A549 (cell line): Measurements from ENCODE around the gene KLF2. TPM values are rescaled to one million over a fixed set of nuclear protein-coding genes. Genes with fewer than 3 reads are reported as not detected.

Experiments used
- ATAC-seq, 2 experiments: fragments of 200-7000 bp in 1 of 2; fragments of >200 bp in 1 of 2; cut with Nextera tagmentation in 1 of 2; cut with Tn5 transposase in 1 of 2; 3 replicates each; pipeline versions ENCODE4 v1.8.0 to v1.9.1; 2018 to 2020; ENCODE audit warnings: mild to moderate bottlenecking in 1 of 2, moderate library complexity in 1 of 2
- CTCF ChIA-PET: fragments of 300-600 bp; sonication (Branson Sonifier 250); formaldehyde crosslinking; extraction: SDS; loops from one replicate; lab custom pipeline; 2021; ENCODE audit warnings: antibody characterized with exemption, inconsistent platforms; lab: Yijun Ruan, JAX
- POLR2A ChIA-PET: fragments of 350-600 bp; formaldehyde crosslinking; extraction: SDS; loops from one replicate; lab custom pipeline; 2021; ENCODE audit warnings: antibody characterized with exemption, inconsistent platforms; lab: Yijun Ruan, JAX
- DNase-seq, 2 experiments: peaks; one replicate each; pipeline versions ENCODE4 v3.0.0 to v3.0.0-alpha.2; 2011 to 2016; ENCODE audit warnings: low read depth in 1 of 2, low spot score in 1 of 2
- FAIRE-seq: peaks from 2 replicates; lab custom pipeline; 2011; peaks lifted over from hg19 to GRCh38; lab: Jason Lieb, UNC
- H3K27ac ChIP-seq, 2 experiments: fragments of >200 bp; sonication (Bioruptor Twin); formaldehyde crosslinking; 3 replicates each; pipeline ENCODE4 v1.5.1; 2016 to 2017
- H3K4me1 ChIP-seq: fragments of >200 bp; sonication (Bioruptor Twin); formaldehyde crosslinking; 3 replicates; pipeline ENCODE4 v1.6.1; 2016
- H3K4me2 ChIP-seq: fragments of >200 bp; sonication (Bioruptor Twin); formaldehyde crosslinking; 3 replicates; pipeline ENCODE4 v1.6.1; 2016
- H3K4me3 ChIP-seq: fragments of >200 bp; sonication (Bioruptor Twin); formaldehyde crosslinking; 3 replicates; pipeline ENCODE4 v1.5.1; 2016
- H3K9me3 ChIP-seq: fragments of >200 bp; sonication (Bioruptor Twin); formaldehyde crosslinking; 3 replicates; pipeline ENCODE4 v1.6.1; 2016
- BHLHE40 ChIP-seq: IDR thresholded peaks from 2 replicates; pipeline ENCODE4 v1.6.1; 2012; ENCODE audit warnings: low read depth, low read length, inconsistent platforms
- CBX8 ChIP-seq: fragments of 200-600 bp; sonication (generic); IDR thresholded peaks from 2 replicates; pipeline ENCODE4 v1.6.1; 2016
- CHD4 ChIP-seq: fragments of 200-600 bp; sonication (generic); IDR thresholded peaks from 2 replicates; pipeline ENCODE4 v1.6.1; 2016; ENCODE audit warnings: antibody characterized with exemption, mild to moderate bottlenecking, borderline replicate concordance
- EHMT2 ChIP-seq: fragments of 200-600 bp; sonication (generic); IDR thresholded peaks from 2 replicates; pipeline ENCODE4 v1.6.1; 2016; ENCODE audit warnings: antibody characterized with exemption, low read depth, mild to moderate bottlenecking, moderate library complexity
- FOSB ChIP-seq: fragments of 250-450 bp; sonication (Bioruptor Pico); IDR thresholded peaks from 2 replicates; pipeline ENCODE4 v1.5.0; 2020; ENCODE audit warnings: mild to moderate bottlenecking, moderate library complexity
- FOSL2 ChIP-seq, 2 experiments: fragments of 450-650 bp in 1 of 2; fragments of >200 bp in 1 of 2; sonication (Bioruptor Twin) in 1 of 2; formaldehyde crosslinking; IDR thresholded peaks; 2 replicates each; pipeline versions ENCODE4 v1.5.0 to v1.6.1; 2016 to 2020; ENCODE audit warnings: mild to moderate bottlenecking in 1 of 2, moderate library complexity in 1 of 2
- FOXS1 ChIP-seq: fragments of 250-450 bp; sonication (Bioruptor Pico); IDR thresholded peaks from 2 replicates; pipeline ENCODE4 v1.5.0; 2020; ENCODE audit warnings: mild to moderate bottlenecking, moderate library complexity
- GATA3 ChIP-seq: IDR thresholded peaks from 2 replicates; pipeline ENCODE4 v1.6.1; 2012; ENCODE audit warnings: borderline replicate concordance
- HEYL ChIP-seq: fragments of 250-450 bp; sonication (Bioruptor Pico); IDR thresholded peaks from 2 replicates; pipeline ENCODE4 v1.8.0; 2021; ENCODE audit warnings: mild to moderate bottlenecking, moderate library complexity
- HOXB13 ChIP-seq: fragments of 250-450 bp; sonication (Bioruptor Pico); IDR thresholded peaks from 2 replicates; pipeline ENCODE4 v1.5.0; 2020; ENCODE audit warnings: low read depth, mild to moderate bottlenecking, moderate library complexity
- JUN ChIP-seq, 2 experiments: fragments of >200 bp; sonication (Bioruptor Twin); formaldehyde crosslinking; IDR thresholded peaks; 2 replicates in 1 of 2; 3 replicates in 1 of 2; pipeline ENCODE4 v1.6.1; 2016 to 2017
- MAZ ChIP-seq: fragments of 150-350 bp; IDR thresholded peaks from 2 replicates; pipeline ENCODE4 v1.6.1; 2014; ENCODE audit warnings: antibody characterized with exemption, low read depth, low read length, borderline replicate concordance
- POLR2AphosphoS2 ChIP-seq: conservative IDR thresholded peaks from 2 replicates; pipeline ENCODE4 v1.6.1; 2012; ENCODE audit warnings: low read length, improper control_type of control experiment, inconsistent platforms
- RARB ChIP-seq: fragments of 250-450 bp; sonication (Bioruptor Pico); IDR thresholded peaks from 2 replicates; pipeline ENCODE4 v1.8.0; 2021; ENCODE audit warnings: mild to moderate bottlenecking, moderate library complexity
- TP53 ChIP-seq: fragments of 250-450 bp; sonication (Bioruptor Pico); IDR thresholded peaks from 2 replicates; pipeline ENCODE4 v1.5.0; 2021; ENCODE audit warnings: mild to moderate bottlenecking, moderate library complexity
- WGBS: methylation state at CpG from one replicate; pipeline ENCODE4 v1.1.6; 2017; ENCODE audit errors: missing lambda C conversion rate; 5-methylcytosine and 5-hydroxymethylcytosine counted together
- polyA plus RNA-seq, 4 experiments: library from polyadenylated mRNA; depleted of rRNA in 3 of 4; stranded (reverse); fragments of >200 nt; fragmentation: RNase III in 1 of 4; extraction: RNeasy Plus Mini Kit Qiagen cat#74134 plus additional on column Dnase treatment in 1 of 4; gene quantifications; 2 replicates in 3 of 4; 3 replicates in 1 of 4; pipeline ENCODE4 v1.2.3, GENCODE V29; 2011 to 2017
- TF ChIP-seq, protein P1 (sequence below): IDR thresholded peaks from 2 replicates; pipeline ENCODE4 v1.6.1; 2012; ENCODE audit warnings: low read depth, borderline replicate concordance
- TF ChIP-seq, protein P2 (sequence below): fragments of 250-450 bp; sonication (Bioruptor Pico); IDR thresholded peaks from 2 replicates; pipeline ENCODE4 v1.5.0; 2020; ENCODE audit warnings: low read depth, mild to moderate bottlenecking, moderate library complexity
- TF ChIP-seq, protein P3 (sequence below): IDR thresholded peaks from 2 replicates; pipeline ENCODE4 v1.6.1; 2012
- TF ChIP-seq, protein P4 (sequence below): IDR thresholded peaks from 2 replicates; pipeline ENCODE4 v1.6.1; 2012
- TF ChIP-seq, protein P5 (sequence below): fragments of >200 bp; sonication (Bioruptor Twin); formaldehyde crosslinking; IDR thresholded peaks from 3 replicates; pipeline ENCODE4 v1.5.1; 2016
- TF ChIP-seq, protein P6 (sequence below): fragments of >200 bp; sonication (Bioruptor Twin); formaldehyde crosslinking; IDR thresholded peaks from 2 replicates; pipeline ENCODE4 v1.6.1; 2016
- TF ChIP-seq, protein P7 (sequence below): fragments of 150-350 bp; IDR thresholded peaks from 2 replicates; pipeline ENCODE4 v1.6.1; 2014; ENCODE audit warnings: low read depth, mild to moderate bottlenecking, low read length

KLF2 gene
- polyA plus RNA-seq, 2 of the 4 experiments (the other 2 are of a cell fraction): 3.4 to 6.9 TPM

DNA sequence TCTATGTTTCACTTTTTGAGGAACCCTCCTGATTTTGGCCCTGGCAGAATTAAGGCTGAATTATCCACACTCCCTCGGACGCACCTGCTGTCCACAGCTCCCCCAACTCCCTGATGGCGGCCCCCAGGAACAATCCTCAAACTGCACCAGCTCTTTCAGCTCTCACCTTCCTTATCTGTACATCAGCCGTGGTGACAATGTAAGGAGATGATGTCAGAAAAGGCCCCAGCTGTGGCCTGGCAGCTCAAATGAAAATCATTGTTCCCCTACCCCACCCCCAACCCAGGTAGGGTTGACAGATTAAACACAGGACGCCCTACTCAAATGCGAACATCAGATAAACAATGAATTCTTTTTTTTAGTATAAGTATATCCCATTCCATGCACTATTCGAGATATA is 35.0 kb upstream of the KLF2 start:
- WGBS: 80% methylated on average over 7 of the region's 7 CpGs
- Histone ChIP-seq H3K9me3 (no peaks in the 10 kb centered on the region), H3K4me1 (peaks cover 14% of the 10 kb centered on the region), H3K4me3 (no peak overlapping the region), H3K4me2 (no peak overlapping the region), H3K27ac (no peak overlapping the region)
- CTCF ChIA-PET: interaction anchor here (1.4 to 2.2 kb wide), 2 partner anchors 43 to 93 kb away, joined by 4 to 5 read pairs; no protein-coding TSS in a partner anchor
- no peak for TF ChIP-seq RARB
- POLR2A ChIA-PET: no interaction called here
- ATAC-seq (no peak), DNase-seq (no peak), FAIRE-seq (no peak)

DNA sequence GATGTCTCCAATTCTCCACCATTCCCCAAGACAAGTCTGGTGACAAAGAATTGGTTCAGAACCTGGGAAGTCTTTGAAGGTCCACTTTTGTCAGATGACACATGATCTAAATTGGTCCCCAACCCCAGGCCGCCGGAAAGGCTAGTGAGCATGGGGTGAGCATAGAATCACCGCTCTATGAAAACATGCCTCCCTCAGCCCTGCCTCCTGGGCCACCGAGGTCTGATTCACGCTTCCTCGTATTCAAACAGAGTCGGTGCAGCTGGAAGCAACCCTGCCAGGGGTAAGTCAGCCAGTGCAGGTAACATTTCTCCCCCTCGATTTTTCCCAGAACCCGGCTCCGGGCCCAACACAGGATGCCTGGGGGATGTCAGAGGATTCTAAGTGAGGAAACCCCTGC is 33.9 kb upstream of the KLF2 start:
- Histone ChIP-seq H3K4me1 (peaks cover 14% of the 10 kb centered on the region), H3K4me3 (no peak overlapping the region), H3K9me3 (no peaks in the 10 kb centered on the region), H3K27ac (no peak overlapping the region), H3K4me2 (no peak overlapping the region)
- FAIRE-seq (no peak), ATAC-seq (no peak), DNase-seq (no peak)
- CTCF ChIA-PET: interaction anchor here (2.2 kb wide), 1 partner anchor 44 kb away, joined by 5 read pairs; no protein-coding TSS in a partner anchor
- WGBS: 89% methylated on average over 10 of the region's 10 CpGs
- TF ChIP-seq HEYL (CRISPR knock-in tag): no peak
- TF ChIP-seq, protein P1, sequence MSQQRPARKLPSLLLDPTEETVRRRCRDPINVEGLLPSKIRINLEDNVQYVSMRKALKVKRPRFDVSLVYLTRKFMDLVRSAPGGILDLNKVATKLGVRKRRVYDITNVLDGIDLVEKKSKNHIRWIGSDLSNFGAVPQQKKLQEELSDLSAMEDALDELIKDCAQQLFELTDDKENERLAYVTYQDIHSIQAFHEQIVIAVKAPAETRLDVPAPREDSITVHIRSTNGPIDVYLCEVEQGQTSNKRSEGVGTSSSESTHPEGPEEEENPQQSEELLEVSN: no peak
- no peak for TF ChIP-seq CHD4
- TF ChIP-seq, protein P2, sequence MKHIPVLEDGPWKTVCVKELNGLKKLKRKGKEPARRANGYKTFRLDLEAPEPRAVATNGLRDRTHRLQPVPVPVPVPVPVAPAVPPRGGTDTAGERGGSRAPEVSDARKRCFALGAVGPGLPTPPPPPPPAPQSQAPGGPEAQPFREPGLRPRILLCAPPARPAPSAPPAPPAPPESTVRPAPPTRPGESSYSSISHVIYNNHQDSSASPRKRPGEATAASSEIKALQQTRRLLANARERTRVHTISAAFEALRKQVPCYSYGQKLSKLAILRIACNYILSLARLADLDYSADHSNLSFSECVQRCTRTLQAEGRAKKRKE (CRISPR knock-in tag): no peak
- TF ChIP-seq FOSL2 (IDR thresholded peaks at IDR 0.05): no peak
- TF ChIP-seq FOSL2 (CRISPR knock-in tag; IDR thresholded peaks at IDR 0.05): no peak
- TF ChIP-seq, protein P3, sequence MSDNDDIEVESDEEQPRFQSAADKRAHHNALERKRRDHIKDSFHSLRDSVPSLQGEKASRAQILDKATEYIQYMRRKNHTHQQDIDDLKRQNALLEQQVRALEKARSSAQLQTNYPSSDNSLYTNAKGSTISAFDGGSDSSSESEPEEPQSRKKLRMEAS: no peak
- TF ChIP-seq CBX8: no peak
- TF ChIP-seq JUN (IDR thresholded peaks at IDR 0.05): no peak
- TF ChIP-seq, protein P4, sequence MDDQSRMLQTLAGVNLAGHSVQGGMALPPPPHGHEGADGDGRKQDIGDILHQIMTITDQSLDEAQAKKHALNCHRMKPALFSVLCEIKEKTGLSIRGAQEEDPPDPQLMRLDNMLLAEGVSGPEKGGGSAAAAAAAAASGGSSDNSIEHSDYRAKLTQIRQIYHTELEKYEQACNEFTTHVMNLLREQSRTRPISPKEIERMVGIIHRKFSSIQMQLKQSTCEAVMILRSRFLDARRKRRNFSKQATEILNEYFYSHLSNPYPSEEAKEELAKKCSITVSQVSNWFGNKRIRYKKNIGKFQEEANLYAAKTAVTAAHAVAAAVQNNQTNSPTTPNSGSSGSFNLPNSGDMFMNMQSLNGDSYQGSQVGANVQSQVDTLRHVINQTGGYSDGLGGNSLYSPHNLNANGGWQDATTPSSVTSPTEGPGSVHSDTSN: no peak
- TF ChIP-seq, protein P5, sequence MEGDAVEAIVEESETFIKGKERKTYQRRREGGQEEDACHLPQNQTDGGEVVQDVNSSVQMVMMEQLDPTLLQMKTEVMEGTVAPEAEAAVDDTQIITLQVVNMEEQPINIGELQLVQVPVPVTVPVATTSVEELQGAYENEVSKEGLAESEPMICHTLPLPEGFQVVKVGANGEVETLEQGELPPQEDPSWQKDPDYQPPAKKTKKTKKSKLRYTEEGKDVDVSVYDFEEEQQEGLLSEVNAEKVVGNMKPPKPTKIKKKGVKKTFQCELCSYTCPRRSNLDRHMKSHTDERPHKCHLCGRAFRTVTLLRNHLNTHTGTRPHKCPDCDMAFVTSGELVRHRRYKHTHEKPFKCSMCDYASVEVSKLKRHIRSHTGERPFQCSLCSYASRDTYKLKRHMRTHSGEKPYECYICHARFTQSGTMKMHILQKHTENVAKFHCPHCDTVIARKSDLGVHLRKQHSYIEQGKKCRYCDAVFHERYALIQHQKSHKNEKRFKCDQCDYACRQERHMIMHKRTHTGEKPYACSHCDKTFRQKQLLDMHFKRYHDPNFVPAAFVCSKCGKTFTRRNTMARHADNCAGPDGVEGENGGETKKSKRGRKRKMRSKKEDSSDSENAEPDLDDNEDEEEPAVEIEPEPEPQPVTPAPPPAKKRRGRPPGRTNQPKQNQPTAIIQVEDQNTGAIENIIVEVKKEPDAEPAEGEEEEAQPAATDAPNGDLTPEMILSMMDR: no peak
- no peak for TF ChIP-seq HOXB13
- TF ChIP-seq, protein P6, sequence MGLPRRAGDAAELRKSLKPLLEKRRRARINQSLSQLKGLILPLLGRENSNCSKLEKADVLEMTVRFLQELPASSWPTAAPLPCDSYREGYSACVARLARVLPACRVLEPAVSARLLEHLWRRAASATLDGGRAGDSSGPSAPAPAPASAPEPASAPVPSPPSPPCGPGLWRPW: no peak
- no peak for TF ChIP-seq BHLHE40
- no peak for TF ChIP-seq RARB
- TF ChIP-seq POLR2AphosphoS2: no peak
- POLR2A ChIA-PET: no interaction called here

DNA sequence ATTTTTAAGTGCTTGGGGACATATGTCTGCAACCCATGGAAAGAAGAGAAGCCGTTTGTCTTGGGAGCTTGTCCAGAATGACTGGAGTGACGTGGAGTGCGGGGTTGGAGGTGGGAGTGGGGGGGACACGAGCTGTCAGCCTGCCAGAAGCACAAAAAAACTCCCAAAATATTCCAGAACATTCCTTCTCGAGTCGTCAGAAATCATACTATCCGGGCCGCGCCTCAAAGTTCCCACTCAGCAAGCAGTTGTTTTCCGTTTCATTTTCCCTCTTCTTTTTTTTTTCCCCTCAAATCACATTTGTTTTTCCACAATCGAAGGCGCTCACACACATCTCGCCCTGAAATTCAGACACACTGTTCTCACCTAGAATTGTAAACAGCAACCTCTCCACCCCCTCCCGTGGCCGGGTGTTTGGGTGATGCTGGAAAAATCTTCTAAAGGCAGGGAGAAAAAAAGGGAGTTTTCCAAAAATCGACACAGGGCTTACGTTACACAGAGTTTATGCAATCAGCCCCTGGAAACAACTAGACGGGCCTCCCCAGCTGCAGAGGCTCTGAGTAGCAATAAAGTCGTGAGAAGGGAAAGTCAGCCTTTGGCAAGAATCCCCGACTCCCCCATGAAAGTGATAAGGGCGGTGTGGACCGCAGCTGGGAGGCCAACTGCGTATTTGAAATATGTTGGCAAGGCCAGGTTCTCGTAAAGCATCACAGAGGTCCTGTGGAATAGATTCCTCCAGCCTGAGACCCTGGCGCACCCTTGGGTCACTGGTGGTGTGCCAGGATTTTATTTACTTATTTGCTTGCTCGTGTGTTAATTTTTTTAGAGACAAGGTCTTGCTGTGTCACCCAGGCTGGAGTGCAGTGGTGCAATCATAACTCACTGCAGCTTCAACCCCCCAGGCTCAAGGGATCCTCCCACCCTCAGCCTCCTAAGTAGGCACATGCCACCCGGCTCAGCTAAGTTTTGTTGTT is 31.2 kb upstream of the KLF2 start:
- DNase-seq (peak; percentile 71 to 94), ATAC-seq (peak; percentile 90 to 92), FAIRE-seq (no peak)
- H3K4me1 ChIP-seq: peaks cover 28% of the 10 kb centered on the region
- POLR2A ChIA-PET: interaction anchor here (1.0 kb wide), 1 partner anchor 31 kb away, joined by 5 read pairs; the partner anchor contains the start of gene KLF2
- WGBS: under 1% methylated on average over 27 of the region's 27 CpGs
- peak overlapping the region; percentile 71 to 78 for H3K27ac ChIP-seq
- CTCF ChIA-PET: interaction anchor here (1.0 to 1.4 kb wide), 2 partner anchors 46 to 89 kb away, joined by 3 to 4 read pairs; no protein-coding TSS in a partner anchor
- peak overlapping the region; percentile 72 for H3K4me2 ChIP-seq
- peak overlapping the region; percentile 3; the same call in 2 of the 3 replicates for H3K4me3 ChIP-seq
- H3K9me3 ChIP-seq: no peaks in the 10 kb centered on the region
- TF ChIP-seq, protein P7, sequence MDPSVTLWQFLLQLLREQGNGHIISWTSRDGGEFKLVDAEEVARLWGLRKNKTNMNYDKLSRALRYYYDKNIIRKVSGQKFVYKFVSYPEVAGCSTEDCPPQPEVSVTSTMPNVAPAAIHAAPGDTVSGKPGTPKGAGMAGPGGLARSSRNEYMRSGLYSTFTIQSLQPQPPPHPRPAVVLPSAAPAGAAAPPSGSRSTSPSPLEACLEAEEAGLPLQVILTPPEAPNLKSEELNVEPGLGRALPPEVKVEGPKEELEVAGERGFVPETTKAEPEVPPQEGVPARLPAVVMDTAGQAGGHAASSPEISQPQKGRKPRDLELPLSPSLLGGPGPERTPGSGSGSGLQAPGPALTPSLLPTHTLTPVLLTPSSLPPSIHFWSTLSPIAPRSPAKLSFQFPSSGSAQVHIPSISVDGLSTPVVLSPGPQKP: no peak
- TF ChIP-seq FOSB (CRISPR knock-in tag): no peak
- TF ChIP-seq EHMT2: no peak
- TF ChIP-seq JUN (IDR thresholded peaks at IDR 0.05): peak; percentile 28 to 64; a peak in 3 of 5 replicates
- no peak for TF ChIP-seq TP53
- no peak for TF ChIP-seq FOXS1
- no peak for TF ChIP-seq POLR2AphosphoS2
- TF ChIP-seq MAZ: no peak
- peak; percentile 85; the same call in 1 of the 2 replicates for TF ChIP-seq GATA3
- TF ChIP-seq, protein P5: no peak
